HG02973 (cell line): ENCODE data around the gene TMEM184A.

Experiments
- ATAC-seq: cut with Tn5 transposase; IDR thresholded peaks from one replicate; pipeline ENCODE4 v1.9.1; 2021; ENCODE audit warnings: moderate library complexity; ENCODE audit not compliant: unreplicated experiment

Gene TMEM184A

GRCh38 chr7:1569016-1569415 is 13.0 kb upstream of the TMEM184A start:
- no peak for ATAC-seq

DNA sequence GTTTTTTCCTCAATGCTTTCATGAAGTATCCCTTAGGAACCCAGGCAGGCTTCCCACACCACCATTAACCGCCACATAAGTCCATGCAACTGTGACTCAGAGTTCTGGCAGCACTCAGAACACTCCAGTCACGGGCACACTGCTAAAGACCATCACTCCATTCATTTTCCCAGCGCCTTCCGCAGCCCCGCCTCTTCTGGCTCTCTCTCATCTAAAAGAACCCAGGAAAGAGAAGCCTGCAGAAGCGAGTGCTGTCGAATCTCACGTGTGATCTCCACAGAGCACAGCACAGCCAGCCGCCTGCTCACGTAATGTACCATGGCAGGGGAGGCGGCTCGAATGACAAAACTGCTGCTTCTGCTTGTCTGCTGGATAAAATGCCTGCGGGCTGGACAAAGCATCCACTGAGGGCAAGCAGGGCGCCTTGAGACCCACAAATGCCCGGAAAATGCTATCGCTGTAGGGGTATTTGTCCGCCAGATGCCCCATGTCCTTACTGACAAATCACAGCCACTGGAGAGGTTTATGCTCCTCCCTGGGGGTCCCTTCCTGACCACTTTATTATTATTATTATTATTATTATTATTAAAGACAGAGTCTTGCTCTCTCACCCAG is 12.0 kb upstream of the TMEM184A start:
- ATAC-seq = no peak

- ATAC-seq = no peak
Measured at GRCh38 chr7:1567049-1567771, 11.2 kb upstream of the TMEM184A start.

DNA sequence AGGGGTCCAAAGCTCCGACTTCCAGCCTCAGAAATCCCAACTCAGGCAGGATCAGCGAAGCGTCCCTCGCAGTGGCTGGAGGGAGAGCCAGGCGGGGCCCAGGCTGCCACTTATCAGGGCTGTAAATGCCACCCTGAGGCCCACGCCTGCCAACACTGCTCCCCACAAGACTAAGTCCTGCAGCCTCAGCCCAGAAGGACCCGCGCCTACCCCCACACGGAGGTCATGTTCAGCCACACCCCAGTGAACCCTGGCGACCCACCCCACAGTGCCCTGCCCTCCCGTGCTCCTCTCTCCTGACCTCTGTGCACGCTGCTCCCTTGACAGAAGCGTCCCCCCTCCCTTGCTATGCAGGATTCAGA is 10.7 kb upstream of the TMEM184A start:
- ATAC-seq = no peak

- no peak for ATAC-seq
Measured at GRCh38 chr7:1564603-1565022, 8.6 kb upstream of the TMEM184A start.

- ATAC-seq = no peak
Measured at GRCh38 chr7:1563981-1564602, 8.1 kb upstream of the TMEM184A start.

- no peak for ATAC-seq
Measured at GRCh38 chr7:1562597-1563051, 6.6 kb upstream of the TMEM184A start.

- no peak for ATAC-seq
Measured at GRCh38 chr7:1562116-1562515, 6.1 kb upstream of the TMEM184A start.

DNA sequence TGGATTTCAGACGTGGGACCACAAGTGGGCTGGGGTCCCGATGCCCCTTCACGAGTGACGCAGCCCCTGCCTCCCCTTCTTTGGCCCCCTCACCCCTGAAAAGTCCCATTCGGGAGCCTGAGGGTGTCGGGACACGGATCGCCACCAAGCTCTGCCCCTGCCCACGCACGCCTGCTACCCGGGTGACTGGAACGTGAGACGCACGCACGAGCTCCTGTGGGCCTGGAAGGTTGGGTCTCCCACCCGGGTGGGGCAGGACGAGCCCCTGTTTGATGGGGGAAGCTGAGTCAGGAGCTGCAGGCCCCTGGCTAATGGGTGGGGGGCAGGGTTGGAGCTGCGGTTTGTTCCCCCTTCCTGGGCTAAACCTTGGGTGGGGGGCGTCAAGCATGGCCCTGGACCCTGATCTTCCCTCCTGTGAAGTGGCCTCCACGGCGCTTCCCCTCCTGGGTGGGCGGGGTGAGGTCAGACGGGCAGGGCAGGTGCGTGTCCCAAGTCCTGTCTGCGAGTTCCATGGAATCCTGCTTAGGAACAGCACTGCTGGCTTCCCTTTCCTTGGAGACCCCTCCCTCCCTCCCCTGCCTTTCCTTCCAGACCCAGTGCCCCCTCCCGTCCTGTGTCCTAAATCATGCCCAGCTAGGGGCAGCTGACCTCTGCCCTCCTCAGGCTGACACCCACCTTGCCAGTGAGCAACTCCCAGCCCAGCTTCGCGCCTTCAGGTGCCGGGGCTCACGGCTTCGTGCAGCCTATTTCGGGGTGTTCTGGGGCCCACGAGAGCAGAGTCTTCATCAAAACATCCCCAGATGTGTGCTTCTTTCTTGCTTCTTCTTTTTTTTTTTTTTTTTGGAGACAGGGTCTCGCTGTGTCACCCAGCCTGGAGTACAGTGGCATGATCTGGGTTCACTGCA is 5.3 kb upstream of the TMEM184A start:
- ATAC-seq = no peak

DNA sequence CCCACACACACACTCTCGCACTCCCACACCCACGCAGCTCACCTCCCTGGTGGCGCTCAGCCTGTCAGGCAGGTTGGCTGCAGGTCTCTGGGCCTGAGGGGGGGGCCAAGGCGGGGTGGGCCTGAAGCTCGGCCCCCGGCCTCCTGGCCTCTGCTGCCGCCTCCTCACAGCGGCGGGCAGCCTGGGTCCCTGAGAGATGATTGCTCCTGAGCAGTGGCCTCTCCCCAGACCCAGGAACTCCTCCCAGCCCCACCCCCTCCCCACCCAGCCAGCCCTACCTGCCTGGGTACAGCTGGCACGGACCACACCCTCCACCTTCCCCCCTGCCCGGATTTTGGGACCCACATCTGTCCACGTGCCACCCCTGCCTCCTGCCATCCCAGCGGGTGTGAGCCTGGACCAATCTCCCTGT is 4.6 kb upstream of the TMEM184A start:
- ATAC-seq = no peak

GRCh38 chr7:1559626-1560590 is 3.9 kb upstream of the TMEM184A start:
- ATAC-seq = no peak

GRCh38 chr7:1558841-1559625 is 3.0 kb upstream of the TMEM184A start:
- ATAC-seq = no peak

GRCh38 chr7:1558181-1558811 is 2.3 kb upstream of the TMEM184A start:
- no peak for ATAC-seq

DNA sequence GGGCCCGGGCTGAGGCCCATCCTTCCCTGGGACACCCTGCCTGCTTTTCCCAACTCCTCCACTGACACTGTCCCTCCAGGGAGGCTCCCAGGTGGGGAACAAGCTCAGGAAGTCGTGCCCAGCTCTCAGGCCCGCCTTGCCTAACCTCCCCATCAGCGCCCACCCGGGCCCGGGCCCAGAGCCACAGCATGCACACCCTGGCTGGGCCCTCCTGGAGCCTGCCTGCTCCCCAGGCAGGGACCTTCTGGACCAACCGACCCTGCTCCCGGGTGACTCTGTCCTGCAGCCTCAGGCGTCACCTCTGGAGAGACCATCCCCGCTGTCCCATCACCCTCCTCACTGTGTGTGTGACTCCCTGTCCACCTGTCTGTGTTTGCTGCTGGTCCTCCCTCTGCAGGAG is 1.8 kb upstream of the TMEM184A start:
- no peak for ATAC-seq

DNA sequence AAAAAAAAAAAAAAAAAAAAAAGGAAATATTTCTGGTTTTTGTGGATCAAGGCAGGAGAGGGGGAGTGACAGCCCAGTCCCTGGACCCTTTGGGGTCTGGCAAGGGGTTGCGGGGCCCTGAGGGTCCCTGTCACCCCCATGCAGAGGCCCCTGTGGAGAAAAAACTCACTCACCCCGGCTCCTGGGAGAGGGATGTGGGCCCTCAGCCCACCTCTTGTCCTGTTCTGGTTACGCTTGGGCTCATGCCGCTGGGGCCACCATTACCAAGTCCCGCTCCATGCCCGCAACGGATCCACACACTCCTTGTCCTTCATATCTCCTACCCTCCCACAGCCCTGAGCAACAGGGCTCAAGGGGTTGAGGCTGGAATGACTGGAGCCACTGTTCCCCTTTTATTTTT is 1.0 kb upstream of the TMEM184A start:
- no peak for ATAC-seq

DNA sequence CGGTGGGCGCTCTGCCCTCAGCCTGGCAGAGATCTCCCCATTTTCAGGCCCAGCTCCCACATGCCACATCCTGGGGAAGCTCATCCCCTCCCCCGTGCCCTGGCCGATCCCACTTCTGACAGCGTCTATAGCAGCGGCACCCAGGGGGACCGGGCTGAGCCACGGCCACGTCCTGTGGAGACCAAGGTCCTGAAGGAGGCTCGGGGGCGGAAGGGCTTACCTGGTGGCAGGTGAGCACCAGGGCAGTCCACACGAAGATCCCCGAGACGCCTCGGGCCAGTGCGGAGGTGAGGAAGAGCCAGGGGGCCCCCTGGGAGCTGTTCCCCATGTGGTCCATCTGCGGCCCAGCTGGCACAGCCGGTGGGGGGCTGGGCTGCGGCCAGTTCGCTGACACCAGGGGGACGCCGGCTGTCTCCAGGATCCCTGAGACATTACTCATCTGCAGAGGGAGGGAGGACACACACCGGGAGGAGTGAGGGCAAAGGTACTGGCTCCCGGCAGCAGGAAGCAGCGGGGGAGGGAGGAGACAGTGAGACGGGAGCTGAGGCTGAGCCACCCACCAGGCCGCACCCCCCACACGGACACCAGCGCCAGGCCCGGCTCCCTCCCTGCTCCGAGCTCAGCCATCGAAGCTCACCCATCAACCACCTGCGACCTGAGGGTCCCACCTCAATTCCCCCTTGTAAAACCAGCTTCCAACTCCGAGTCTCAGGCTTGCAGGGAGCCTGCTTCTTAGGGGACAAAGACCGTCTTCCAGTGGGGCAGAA is 776 bp downstream of the TMEM184A start:
- ATAC-seq = no peak

DNA sequence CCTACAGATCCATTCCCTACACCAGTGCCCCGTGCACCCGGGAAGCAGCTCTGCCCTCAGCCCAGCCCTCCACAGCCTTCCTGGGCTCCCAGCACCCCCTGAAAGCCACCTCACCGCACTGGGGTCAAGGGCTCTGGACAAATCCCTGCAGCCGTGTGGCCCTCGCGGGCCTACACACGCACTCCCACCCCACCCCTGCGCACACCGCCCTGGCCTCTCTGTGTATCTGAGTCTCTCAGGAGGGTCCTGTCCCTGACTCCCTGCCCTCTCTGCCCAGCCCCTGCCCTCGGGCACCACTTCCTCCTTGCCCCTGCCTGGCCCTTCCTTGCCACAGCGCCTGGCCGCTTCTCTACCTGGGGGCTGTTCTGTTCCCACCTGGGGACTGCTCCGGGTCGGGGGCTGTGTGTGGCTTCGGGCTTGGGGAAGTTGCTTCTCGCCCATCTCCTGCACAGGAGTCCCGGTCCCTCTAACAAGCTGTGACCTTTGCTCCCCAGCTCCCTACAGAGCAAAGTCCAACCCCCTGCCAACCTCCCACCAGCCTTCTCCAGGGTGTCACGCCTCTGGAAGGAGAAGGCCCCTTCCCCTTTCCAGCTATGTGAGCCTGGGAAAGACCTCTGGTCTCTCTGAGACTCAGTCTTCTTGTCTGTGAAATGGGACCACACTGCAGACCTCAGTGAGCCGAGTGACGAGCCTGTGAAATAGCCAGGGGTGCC is 1.5 kb downstream of the TMEM184A start:
- ATAC-seq = no peak
